Stimulated activated CD8-positive, alpha-beta memory T cell treated with anti-CD3 and anti-CD28 coated beads, Interleukin-4, amount 100 ng/mL, for 4 hours (primary cell): ENCODE results near the gene MAGEA11.
"Not testable (repeated sequence)": the region's sequence is repeated elsewhere in the genome, so short reads cannot be mapped to it uniquely, and the experiment has no call there.

Source experiments
- DNase-seq, 2 donors: peaks; one replicate each; pipeline ENCODE4 v3.0.0-alpha.2; 2020; ENCODE audit warnings: low read depth in 2 of 2, low spot score in 1 of 2

MAGEA11 gene

GRCh38 chrX:149716632-149717031 lies 4.8 kb downstream of the MAGEA11 start:
- DNase-seq, result no peak

- no peak for DNase-seq
These were observed 5.9 kb downstream of the MAGEA11 start for GRCh38 chrX:149717803-149718202.

GRCh38 chrX:149718757-149719156 lies 6.9 kb downstream of the MAGEA11 start:
- DNase-seq, result no peak

GRCh38 chrX:149720021-149720689 lies 8.3 kb downstream of the MAGEA11 start:
- DNase-seq, result no peak

- not testable (repeated sequence) for DNase-seq
These were observed 9.4 kb downstream of the MAGEA11 start for GRCh38 chrX:149721241-149721640.

- no peak for DNase-seq
These were observed 9.9 kb downstream of the MAGEA11 start for GRCh38 chrX:149721778-149722177.

- not testable (repeated sequence) for DNase-seq
These were observed 11.8 kb downstream of the MAGEA11 start for GRCh38 chrX:149723583-149724118.

- not testable (repeated sequence) for DNase-seq
These were observed 15.4 kb downstream of the MAGEA11 start for GRCh38 chrX:149727308-149727707.

DNA sequence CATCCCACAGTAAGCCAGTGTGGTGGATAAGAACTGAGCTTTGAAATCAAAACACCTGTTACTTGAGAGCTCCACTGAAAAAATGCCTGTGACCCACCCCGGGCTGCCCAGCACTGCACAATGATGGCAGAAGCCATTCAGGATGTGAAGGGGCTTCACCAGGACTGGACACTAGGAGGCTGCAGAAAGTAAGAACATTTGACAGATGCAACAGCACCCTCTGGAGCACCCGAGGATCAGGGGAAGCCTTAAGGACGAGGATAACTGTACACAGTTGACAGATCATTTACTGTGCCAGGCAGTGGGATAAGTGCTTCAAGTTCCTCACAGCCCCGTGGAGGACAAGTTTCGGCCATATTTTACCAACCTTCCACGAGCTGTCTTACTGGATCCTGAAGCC lies 30.4 kb downstream of the MAGEA11 start:
- DNase-seq, result not testable (repeated sequence)

DNA sequence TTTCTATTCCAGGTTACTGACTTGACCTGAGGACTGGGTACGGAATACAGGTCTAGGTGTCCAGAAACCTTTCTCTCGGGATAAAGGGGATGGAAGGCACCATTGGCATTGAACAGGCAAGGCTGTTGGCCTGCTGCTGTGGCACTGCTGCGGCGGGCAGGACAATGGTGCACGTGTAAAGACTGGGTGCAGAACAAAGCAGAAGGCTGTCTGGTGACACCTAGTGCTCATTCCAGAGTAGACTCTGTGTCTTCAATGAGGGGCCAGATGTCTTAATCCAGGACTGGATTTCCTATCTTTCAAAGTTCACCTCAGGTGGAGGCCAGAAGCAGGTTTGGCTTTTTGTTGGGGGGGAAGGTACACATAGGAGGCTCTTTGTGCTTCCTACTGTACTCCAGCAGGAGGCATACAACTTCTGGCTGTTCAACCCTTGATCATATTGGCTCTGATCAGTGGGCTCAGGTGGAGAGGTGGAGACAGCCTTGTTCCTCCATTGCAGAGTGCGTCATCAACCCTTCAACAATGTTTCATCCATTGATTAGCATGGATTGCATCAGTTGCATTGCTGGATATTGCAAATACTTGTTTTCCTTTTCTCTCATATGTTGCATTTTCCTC lies 34.6 kb downstream of the MAGEA11 start:
- not testable (repeated sequence) for DNase-seq

- no peak for DNase-seq
These were observed 45.6 kb downstream of the MAGEA11 start for GRCh38 chrX:149757206-149758067.

- DNase-seq, result no peak
These were observed 46.3 kb downstream of the MAGEA11 start for GRCh38 chrX:149758068-149758714.

DNA sequence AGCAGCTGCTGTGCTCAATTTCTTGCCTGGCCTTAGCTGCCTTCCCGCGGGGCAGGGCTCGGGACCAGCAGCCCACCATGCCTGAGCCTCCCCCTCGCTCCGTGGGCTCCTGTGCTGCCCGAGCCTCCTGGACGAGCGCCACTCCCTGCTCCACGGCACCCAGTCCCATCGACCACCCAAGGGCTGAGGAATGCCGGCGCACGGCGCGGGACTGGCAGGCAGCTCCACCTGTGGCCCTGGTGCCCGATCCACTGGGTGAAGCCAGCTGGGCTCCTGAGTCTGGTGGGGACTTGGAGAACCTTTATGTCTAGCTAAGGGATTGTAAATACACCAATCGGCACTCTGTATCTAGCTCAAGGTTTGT lies 46.8 kb downstream of the MAGEA11 start:
- DNase-seq, result not testable (repeated sequence)

- DNase-seq, result no peak
These were observed 48.0 kb downstream of the MAGEA11 start for GRCh38 chrX:149759824-149760223.

GRCh38 chrX:149760965-149761364 lies 49.1 kb downstream of the MAGEA11 start:
- DNase-seq, result no peak

- DNase-seq, result not testable (repeated sequence)
These were observed 50.2 kb downstream of the MAGEA11 start for GRCh38 chrX:149761858-149762674.

DNA sequence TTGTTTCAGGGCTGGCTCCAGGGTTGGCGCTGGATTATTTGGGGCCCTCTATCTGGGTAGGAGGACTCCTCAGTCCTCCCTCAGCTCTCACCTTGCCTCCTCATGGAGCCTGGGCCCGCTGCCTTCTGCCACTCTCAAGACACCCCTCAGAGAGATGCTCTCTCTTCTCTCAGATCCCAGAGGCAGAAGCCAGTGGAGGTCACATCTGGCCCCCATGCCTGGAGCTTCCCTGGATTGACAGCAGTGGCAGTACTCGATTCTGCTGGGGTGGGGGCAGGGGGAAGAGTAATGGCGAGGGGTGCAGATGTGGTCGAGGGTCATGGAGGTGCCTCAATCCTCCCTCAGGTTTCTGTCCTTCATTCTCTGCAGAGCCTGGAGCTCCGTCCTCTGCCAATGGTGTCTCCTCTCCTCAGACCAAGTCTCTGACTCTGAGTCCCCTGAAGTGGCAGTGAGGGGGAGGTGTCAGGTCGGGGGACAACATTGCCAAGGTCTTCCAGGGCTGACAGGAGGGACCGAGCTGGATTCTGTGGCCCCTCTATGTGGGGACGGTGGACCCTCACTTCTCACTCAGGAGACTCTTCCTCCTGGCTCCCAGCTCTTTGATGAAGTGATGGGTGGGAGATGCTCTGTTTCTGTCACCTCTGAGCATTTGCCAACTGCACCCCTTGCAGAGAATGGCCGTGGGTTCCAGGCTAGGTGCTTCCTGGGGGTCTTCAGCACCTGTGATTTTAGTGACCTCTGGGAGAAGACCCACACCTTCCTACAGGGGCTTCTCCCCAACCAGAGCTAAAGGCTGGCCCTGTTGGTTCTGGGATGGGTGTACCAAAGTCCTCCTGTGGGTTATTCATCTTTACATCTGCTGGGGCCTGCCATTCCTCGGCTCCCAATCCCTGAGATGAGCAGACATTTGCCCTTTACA lies 51.1 kb downstream of the MAGEA11 start:
- no peak for DNase-seq
